Natural killer cell (primary cell): ENCODE measurements around the gene ZSCAN5B. TPM values are rescaled to one million over a fixed set of nuclear protein-coding genes. Genes with fewer than 3 reads are reported as not detected.

Experiments
- ATAC-seq, 3 donors: fragments of 150-1000 bp in 2 of 3; fragments of 200-7000 bp in 1 of 3; cut with Tn5 transposase; 1 replicate in 1 of 3; 2 replicates in 2 of 3; pipeline ENCODE4 v1.10.0; 2021; ENCODE audit warnings: mild to moderate bottlenecking in 2 of 3, moderate library complexity in 2 of 3
- DNase-seq, 2 donors: peaks; one replicate each; pipeline versions ENCODE4 v3.0.0 to v3.0.0-alpha.2; 2013 to 2021; ENCODE audit warnings: mixed read lengths in 1 of 2
- H3K27ac ChIP-seq: one replicate; pipeline ENCODE4 v1.5.1; 2013; ENCODE audit warnings: mild to moderate bottlenecking, low read length
- H3K27me3 ChIP-seq: one replicate; pipeline ENCODE4 v1.6.1; 2013; ENCODE audit warnings: low read length; ENCODE audit not compliant: control insufficient read depth, insufficient read depth
- H3K36me3 ChIP-seq: one replicate; pipeline ENCODE4 v1.6.1; 2013; ENCODE audit warnings: low read length; ENCODE audit not compliant: control insufficient read depth, insufficient read depth
- H3K4me1 ChIP-seq: one replicate; pipeline ENCODE4 v1.6.1; 2013; ENCODE audit warnings: low read length; ENCODE audit not compliant: control insufficient read depth, insufficient read depth
- H3K4me3 ChIP-seq: one replicate; pipeline ENCODE4 v1.5.1; 2013; ENCODE audit warnings: low read length
- H3K9me3 ChIP-seq: one replicate; pipeline ENCODE4 v1.6.1; 2013; ENCODE audit warnings: low read length; ENCODE audit not compliant: control insufficient read depth, insufficient read depth
- H3K27ac Mint-ChIP-seq, 2 donors: one replicate each; pipeline ENCODE4 v1.8.0; 2022; ENCODE audit warnings: mild to moderate bottlenecking in 2 of 2, mixed read lengths in 2 of 2, moderate library complexity in 1 of 2
- H3K27me3 Mint-ChIP-seq, 2 donors: one replicate each; pipeline ENCODE4 v1.8.0; 2022; ENCODE audit warnings: low read depth in 2 of 2, mixed read lengths in 2 of 2
- H3K36me3 Mint-ChIP-seq: one replicate; pipeline ENCODE4 v1.8.0; 2022; ENCODE audit warnings: mixed read lengths
- H3K4me1 Mint-ChIP-seq, 2 donors: one replicate each; pipeline ENCODE4 v1.8.0; 2022; ENCODE audit warnings: mixed read lengths in 2 of 2
- H3K4me3 Mint-ChIP-seq: one replicate; pipeline ENCODE4 v1.8.0; 2022; ENCODE audit warnings: mild to moderate bottlenecking, moderate library complexity, mixed read lengths
- H3K9me3 Mint-ChIP-seq, 2 donors: one replicate each; pipeline ENCODE4 v1.8.0; 2022; ENCODE audit warnings: mixed read lengths in 2 of 2
- CTCF ChIP-seq: fragments of 200-600 bp; IDR thresholded peaks from one replicate; pipeline ENCODE4 v1.8.0; 2022; ENCODE audit warnings: antibody characterized with exemption
- WGBS: methylation state at CpG from one replicate; pipeline ENCODE4 v1.1.7; 2013; ENCODE audit warnings: missing lambda C conversion rate; ENCODE audit not compliant: insufficient coverage; 5-methylcytosine and 5-hydroxymethylcytosine counted together
- intact Hi-C: fragments of 100-400 bp; cut with micrococcal nuclease; formaldehyde crosslinking; loops from one replicate; pipeline ENCODE4 v1.14.2; 2022
- total RNA-seq, 4 donors: library from RNA; stranded (reverse); fragments of 120-200 nt in 1 of 4; gene quantifications; one replicate each; pipeline versions ENCODE4 v1.2.3 to v1.2.4, GENCODE V29; 2013 to 2022

Gene ZSCAN5B
- total RNA-seq, 3 donors from 2014 or later (not counting 1 experiment from before 2014, with no cell fraction given): not detected

- Mint-ChIP-seq H3K4me3 (no peak overlapping the region), H3K4me1 (peaks cover 0 to 6% of the 10 kb centered on the region in 2 donors), H3K9me3 (no peaks in the 10 kb centered on the region), H3K27me3 (peaks cover 0 to 3% of the 10 kb centered on the region in 2 donors), H3K36me3 (no peaks in the 10 kb centered on the region), H3K27ac (no peak overlapping the region)
- 71% methylated on average over 5 of the region's 7 CpGs for WGBS
- H3K27ac ChIP-seq: no peak overlapping the region
- H3K4me3 ChIP-seq: no peak overlapping the region
- intact Hi-C loops: no loop called here
- peaks cover 12% of the 10 kb centered on the region for H3K4me1 ChIP-seq
- H3K9me3 ChIP-seq: no peaks in the 10 kb centered on the region
- H3K36me3 ChIP-seq: no peaks in the 10 kb centered on the region
- DNase-seq (no peak), ATAC-seq (no peak)
- no peaks in the 10 kb centered on the region for H3K27me3 ChIP-seq
- no peak for TF ChIP-seq CTCF
Observed at GRCh38 chr19:56167064-56167578, 30.5 kb downstream of the ZSCAN5B start.

GRCh38 chr19:56163097-56163496 lies 34.5 kb downstream of the ZSCAN5B start:
- Mint-ChIP-seq H3K4me3 (no peak overlapping the region), H3K4me1 (peaks cover 0 to 10% of the 10 kb centered on the region in 2 donors), H3K36me3 (no peaks in the 10 kb centered on the region), H3K27ac (no peak overlapping the region), H3K9me3 (no peaks in the 10 kb centered on the region), H3K27me3 (peaks cover 0 to 3% of the 10 kb centered on the region in 2 donors)
- no peaks in the 10 kb centered on the region for H3K9me3 ChIP-seq
- H3K27me3 ChIP-seq: no peaks in the 10 kb centered on the region
- no peak for TF ChIP-seq CTCF
- 88% methylated on average over 13 of the region's 13 CpGs for WGBS
- intact Hi-C loops: no loop called here
- H3K36me3 ChIP-seq: peaks cover 6% of the 10 kb centered on the region
- DNase-seq (no peak), ATAC-seq (no peak)
- H3K4me1 ChIP-seq: peaks cover 6% of the 10 kb centered on the region
- H3K4me3 ChIP-seq: no peak overlapping the region
- no peak overlapping the region for H3K27ac ChIP-seq

DNA sequence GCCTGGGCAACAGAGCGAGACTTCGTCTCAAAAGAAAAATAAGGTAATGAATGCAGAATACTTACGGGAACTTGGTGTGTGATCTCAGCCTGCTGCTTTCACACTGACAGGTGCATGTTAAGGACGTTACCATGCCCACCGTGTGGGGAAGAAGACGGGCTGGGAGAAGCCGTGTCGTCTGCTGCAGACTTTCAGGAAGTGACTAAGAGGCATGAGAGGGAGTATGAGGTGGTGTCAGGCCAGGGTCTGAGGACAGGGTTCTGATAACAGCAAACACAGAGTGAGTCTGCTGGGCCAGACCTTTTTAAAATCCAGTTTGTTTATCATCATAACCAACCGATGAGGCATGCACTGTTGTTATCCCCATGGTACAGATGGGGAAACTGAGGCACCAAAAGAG lies 35.3 kb downstream of the ZSCAN5B start:
- Mint-ChIP-seq H3K4me1 (peaks cover 0 to 10% of the 10 kb centered on the region in 2 donors), H3K36me3 (no peaks in the 10 kb centered on the region), H3K27ac (no peak overlapping the region), H3K9me3 (no peaks in the 10 kb centered on the region), H3K4me3 (no peak overlapping the region), H3K27me3 (peaks cover 0 to 3% of the 10 kb centered on the region in 2 donors)
- peak in 1 of 3 donors; percentile 21 for ATAC-seq
- Histone ChIP-seq H3K36me3 (peaks cover 6% of the 10 kb centered on the region), H3K27ac (no peak overlapping the region), H3K4me1 (peaks cover 6% of the 10 kb centered on the region), H3K4me3 (no peak overlapping the region), H3K9me3 (no peaks in the 10 kb centered on the region), H3K27me3 (no peaks in the 10 kb centered on the region)
- TF ChIP-seq CTCF: no peak
- WGBS: 28% methylated on average over 9 of the region's 9 CpGs
- no peak for DNase-seq
- intact Hi-C loops: no loop called here

DNA sequence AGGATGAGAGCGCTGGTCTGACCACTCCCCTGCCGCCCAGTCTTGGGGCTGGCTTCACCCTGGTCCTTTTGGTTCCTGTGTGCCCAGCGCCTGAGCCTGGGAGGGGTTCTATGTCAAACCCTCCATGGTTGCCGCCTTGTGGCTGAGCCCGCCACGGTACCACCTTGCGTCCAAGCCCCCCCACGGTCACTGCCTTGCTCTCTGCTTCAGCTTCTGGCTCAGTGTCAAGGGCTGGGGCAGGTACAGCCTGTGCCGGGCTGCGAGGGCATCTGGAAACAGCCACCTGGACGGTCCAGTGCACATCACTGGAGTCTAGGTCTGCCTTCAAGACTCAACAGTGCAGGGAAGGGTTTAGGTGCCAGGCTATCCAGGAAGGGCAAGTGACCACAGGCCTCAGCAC lies 36.0 kb downstream of the ZSCAN5B start:
- Histone ChIP-seq H3K27ac (no peak overlapping the region), H3K4me3 (no peak overlapping the region), H3K4me1 (peaks cover 6% of the 10 kb centered on the region), H3K27me3 (no peaks in the 10 kb centered on the region), H3K9me3 (no peaks in the 10 kb centered on the region), H3K36me3 (peaks cover 6% of the 10 kb centered on the region)
- DNase-seq: no peak
- Mint-ChIP-seq H3K27ac (no peak overlapping the region), H3K9me3 (no peaks in the 10 kb centered on the region), H3K36me3 (no peaks in the 10 kb centered on the region), H3K27me3 (peaks cover 0 to 3% of the 10 kb centered on the region in 2 donors), H3K4me1 (peaks cover 0 to 10% of the 10 kb centered on the region in 2 donors), H3K4me3 (no peak overlapping the region)
- intact Hi-C loops: no loop called here
- WGBS: 94% methylated on average over 11 of the region's 11 CpGs
- ATAC-seq: no peak
- TF ChIP-seq CTCF: no peak
